GM12878 (cell line): ENCODE data around the gene NPEPPS. TPM values are rescaled to one million over a fixed set of nuclear protein-coding genes. Genes with fewer than 3 reads are reported as not detected.

Source experiments
- HDAC6 ChIP-seq: fragments of 200-600 bp; sonication (generic); IDR thresholded peaks from one replicate; pipeline ENCODE4 v1.8.0; 2017; ENCODE audit warnings: antibody characterized with exemption; ENCODE audit not compliant: unreplicated experiment
- IKZF2 ChIP-seq, 2 experiments: fragments of 450-650 bp; IDR thresholded peaks; 2 replicates each; pipeline ENCODE4 v1.6.1; 2017; ENCODE audit warnings: mild to moderate bottlenecking in 2 of 2, moderate library complexity in 2 of 2
- MYC ChIP-seq: IDR thresholded peaks from 2 replicates; pipeline ENCODE4 v1.6.1; 2011; ENCODE audit warnings: mild to moderate bottlenecking, low read length, moderate library complexity, inconsistent platforms; ENCODE audit not compliant: insufficient read depth, insufficient replicate concordance, insufficient read length, severe bottlenecking
- RELA ChIP-seq: fragments of 450-650 bp; IDR thresholded peaks from 2 replicates; pipeline ENCODE4 v1.8.0; 2014; ENCODE audit warnings: borderline replicate concordance; ENCODE audit not compliant: partially characterized antibody
- SPI1 ChIP-seq: IDR thresholded peaks from 2 replicates; pipeline ENCODE4 v1.6.1; 2011; ENCODE audit warnings: low read depth, mild to moderate bottlenecking, low read length, moderate library complexity, borderline replicate concordance; ENCODE audit not compliant: insufficient read depth
- ZNF217 ChIP-seq: fragments of 450-650 bp; IDR thresholded peaks from 2 replicates; pipeline ENCODE4 v1.6.1; 2017; ENCODE audit warnings: antibody characterized with exemption, mild to moderate bottlenecking
- ZNF622 ChIP-seq: fragments of 450-650 bp; IDR thresholded peaks from 2 replicates; pipeline ENCODE4 v1.6.1; 2017; ENCODE audit warnings: mild to moderate bottlenecking, inconsistent platforms
- polyA plus RNA-seq, 11 experiments: library from polyadenylated mRNA; depleted of rRNA in 4 of 11; unstranded in 6 of 11; stranded (reverse) in 5 of 11; fragments of >200 nt; fragmentation: Nextera tagmentation in 4 of 11; fragmentation: Illumina TruSeq in 1 of 11; extraction: Ambion mirVana in 4 of 11; extraction: Trizol in 1 of 11; gene quantifications; 1 replicate in 1 of 11; 2 replicates in 10 of 11; pipeline versions ENCODE4 v1.2.1 to v1.2.3, GENCODE V29; 2011 to 2016; ENCODE audit warnings: inconsistent platforms in 2 of 11, missing spikeins in 2 of 11, low read depth in 1 of 11
- total RNA-seq, 4 experiments: library from RNA; depleted of rRNA in 3 of 4; stranded (reverse); fragments of >200 nt in 3 of 4; fragmentation: Illumina TruSeq in 1 of 4; extraction: Trizol in 1 of 4; gene quantifications; 2 replicates each; pipeline versions ENCODE4 v1.2.1 to v1.2.3, GENCODE V29; 2013 to 2021
- TF ChIP-seq, protein P1 (sequence below): fragments of 450-650 bp; IDR thresholded peaks from 2 replicates; pipeline ENCODE4 v1.6.1; 2016; ENCODE audit warnings: mild to moderate bottlenecking, moderate library complexity, borderline replicate concordance
- TF ChIP-seq, protein P2 (sequence below): fragments of 450-650 bp; IDR thresholded peaks from 2 replicates; pipeline ENCODE4 v1.6.1; 2016; ENCODE audit warnings: mild to moderate bottlenecking

Gene NPEPPS
- total and polyA plus RNA-seq, 10 of the 15 experiments (the other 5 are each of a cell fraction or from before 2014, with no cell fraction given), result 25.8 to 214 (median 64.6) TPM

DNA sequence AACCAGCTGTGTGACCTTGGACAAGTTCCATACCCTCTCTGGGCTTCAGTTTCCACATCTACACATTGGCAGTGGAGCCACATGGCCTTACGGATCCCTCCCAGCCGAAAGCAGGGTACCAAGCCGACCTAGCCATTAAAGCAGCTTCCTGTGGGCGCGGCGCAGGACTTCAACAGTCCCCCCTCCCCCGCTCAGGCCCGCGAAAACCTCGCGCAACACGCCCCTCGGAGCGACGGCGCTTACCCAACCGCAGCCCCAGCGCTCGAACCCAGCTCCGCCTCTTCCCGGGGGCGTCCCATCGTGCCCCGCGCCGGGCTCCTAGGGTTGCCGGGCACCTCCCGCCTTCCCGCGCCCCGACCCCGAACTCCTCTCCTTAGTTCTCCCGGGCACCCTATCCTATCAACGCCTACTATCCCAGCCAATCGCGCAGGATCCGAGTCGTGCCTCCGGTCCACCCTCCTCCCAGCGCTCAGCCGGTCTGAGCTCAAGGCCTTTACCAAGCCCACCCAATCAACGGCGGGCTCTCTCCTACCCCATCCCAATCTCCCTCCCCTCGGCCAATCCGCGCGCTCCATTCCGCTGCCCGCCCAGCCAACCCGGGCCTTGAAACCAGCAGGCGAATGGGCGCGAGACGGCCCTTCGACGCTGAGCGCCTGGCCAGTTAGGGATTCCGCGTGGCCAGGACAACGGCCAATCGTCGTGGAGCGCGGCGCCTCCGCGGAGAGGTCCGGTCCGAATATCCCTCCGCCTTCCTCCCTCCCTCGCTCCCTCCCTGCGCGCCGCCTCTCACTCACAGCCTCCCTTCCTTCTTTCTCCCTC lies 118.5 kb downstream of the NPEPPS start, which contains the start of gene KPNB1 (continued):
- TF ChIP-seq, protein P1, sequence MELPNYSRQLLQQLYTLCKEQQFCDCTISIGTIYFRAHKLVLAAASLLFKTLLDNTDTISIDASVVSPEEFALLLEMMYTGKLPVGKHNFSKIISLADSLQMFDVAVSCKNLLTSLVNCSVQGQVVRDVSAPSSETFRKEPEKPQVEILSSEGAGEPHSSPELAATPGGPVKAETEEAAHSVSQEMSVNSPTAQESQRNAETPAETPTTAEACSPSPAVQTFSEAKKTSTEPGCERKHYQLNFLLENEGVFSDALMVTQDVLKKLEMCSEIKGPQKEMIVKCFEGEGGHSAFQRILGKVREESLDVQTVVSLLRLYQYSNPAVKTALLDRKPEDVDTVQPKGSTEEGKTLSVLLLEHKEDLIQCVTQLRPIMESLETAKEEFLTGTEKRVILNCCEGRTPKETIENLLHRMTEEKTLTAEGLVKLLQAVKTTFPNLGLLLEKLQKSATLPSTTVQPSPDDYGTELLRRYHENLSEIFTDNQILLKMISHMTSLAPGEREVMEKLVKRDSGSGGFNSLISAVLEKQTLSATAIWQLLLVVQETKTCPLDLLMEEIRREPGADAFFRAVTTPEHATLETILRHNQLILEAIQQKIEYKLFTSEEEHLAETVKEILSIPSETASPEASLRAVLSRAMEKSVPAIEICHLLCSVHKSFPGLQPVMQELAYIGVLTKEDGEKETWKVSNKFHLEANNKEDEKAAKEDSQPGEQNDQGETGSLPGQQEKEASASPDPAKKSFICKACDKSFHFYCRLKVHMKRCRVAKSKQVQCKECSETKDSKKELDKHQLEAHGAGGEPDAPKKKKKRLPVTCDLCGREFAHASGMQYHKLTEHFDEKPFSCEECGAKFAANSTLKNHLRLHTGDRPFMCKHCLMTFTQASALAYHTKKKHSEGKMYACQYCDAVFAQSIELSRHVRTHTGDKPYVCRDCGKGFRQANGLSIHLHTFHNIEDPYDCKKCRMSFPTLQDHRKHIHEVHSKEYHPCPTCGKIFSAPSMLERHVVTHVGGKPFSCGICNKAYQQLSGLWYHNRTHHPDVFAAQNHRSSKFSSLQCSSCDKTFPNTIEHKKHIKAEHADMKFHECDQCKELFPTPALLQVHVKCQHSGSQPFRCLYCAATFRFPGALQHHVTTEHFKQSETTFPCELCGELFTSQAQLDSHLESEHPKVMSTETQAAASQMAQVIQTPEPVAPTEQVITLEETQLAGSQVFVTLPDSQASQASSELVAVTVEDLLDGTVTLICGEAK, result peak; percentile 64; the same call in 1 of the 2 replicates
- TF ChIP-seq MYC (peak; percentile 82), ZNF217 (peak; percentile 87; the same call in 1 of the 2 replicates), RELA (no peak), ZNF622 (no peak), IKZF2 (IDR thresholded peaks at IDR 0.05) (peak; percentile 78 to 89; a peak in 3 of 4 replicates), HDAC6 (no peak), SPI1 (no peak)
- TF ChIP-seq, protein P2, sequence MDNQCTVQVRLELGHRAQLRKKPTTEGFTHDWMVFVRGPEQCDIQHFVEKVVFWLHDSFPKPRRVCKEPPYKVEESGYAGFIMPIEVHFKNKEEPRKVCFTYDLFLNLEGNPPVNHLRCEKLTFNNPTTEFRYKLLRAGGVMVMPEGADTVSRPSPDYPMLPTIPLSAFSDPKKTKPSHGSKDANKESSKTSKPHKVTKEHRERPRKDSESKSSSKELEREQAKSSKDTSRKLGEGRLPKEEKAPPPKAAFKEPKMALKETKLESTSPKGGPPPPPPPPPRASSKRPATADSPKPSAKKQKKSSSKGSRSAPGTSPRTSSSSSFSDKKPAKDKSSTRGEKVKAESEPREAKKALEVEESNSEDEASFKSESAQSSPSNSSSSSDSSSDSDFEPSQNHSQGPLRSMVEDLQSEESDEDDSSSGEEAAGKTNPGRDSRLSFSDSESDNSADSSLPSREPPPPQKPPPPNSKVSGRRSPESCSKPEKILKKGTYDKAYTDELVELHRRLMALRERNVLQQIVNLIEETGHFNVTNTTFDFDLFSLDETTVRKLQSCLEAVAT, result peak; percentile 9; the same call in 1 of the 2 replicates
- TF ChIP-seq, all 136 proteins: peak for 66
